Skeletal muscle satellite cell (primary cell): Measurements from ENCODE around the gene APBB3. TPM values are rescaled to one million over a fixed set of nuclear protein-coding genes. Genes with fewer than 3 reads are reported as not detected.
"Not testable (repeated sequence)": the region's sequence is repeated elsewhere in the genome, so short reads cannot be mapped to it uniquely, and the experiment has no call there.

Experiments used
- H3K27me3 ChIP-seq: 2 replicates; pipeline ENCODE4 v1.7.0; 2013; ENCODE audit warnings: low read length; ENCODE audit not compliant: control insufficient read depth, insufficient read depth
- H3K36me3 ChIP-seq: 2 replicates; pipeline ENCODE4 v1.7.0; 2013; ENCODE audit warnings: mild to moderate bottlenecking, control low read depth, low read length; ENCODE audit not compliant: insufficient read depth
- H3K4me1 ChIP-seq: 2 replicates; pipeline ENCODE4 v1.7.0; 2013; ENCODE audit warnings: low read length; ENCODE audit not compliant: control insufficient read depth, insufficient read depth
- H3K4me2 ChIP-seq: 2 replicates; pipeline ENCODE4 v1.7.0; 2013; ENCODE audit warnings: mild to moderate bottlenecking, low read length
- H3K4me3 ChIP-seq: 2 replicates; pipeline ENCODE4 v1.7.0; 2013; ENCODE audit warnings: low read length
- H3K9ac ChIP-seq: 2 replicates; pipeline ENCODE4 v1.7.0; 2013; ENCODE audit warnings: mild to moderate bottlenecking, low read depth, low read length, moderate library complexity
- H3K9me3 ChIP-seq: replicated peaks from 2 replicates; pipeline ENCODE4 v1.7.0; 2013; ENCODE audit warnings: mild to moderate bottlenecking, control low read depth, low read length
- total RNA-seq: library from RNA; depleted of rRNA; stranded (reverse); fragments of >200 nt; gene quantifications from 2 replicates; pipeline ENCODE4 v1.2.3, GENCODE V29; 2012; rRNA removed

Gene APBB3, protein sequence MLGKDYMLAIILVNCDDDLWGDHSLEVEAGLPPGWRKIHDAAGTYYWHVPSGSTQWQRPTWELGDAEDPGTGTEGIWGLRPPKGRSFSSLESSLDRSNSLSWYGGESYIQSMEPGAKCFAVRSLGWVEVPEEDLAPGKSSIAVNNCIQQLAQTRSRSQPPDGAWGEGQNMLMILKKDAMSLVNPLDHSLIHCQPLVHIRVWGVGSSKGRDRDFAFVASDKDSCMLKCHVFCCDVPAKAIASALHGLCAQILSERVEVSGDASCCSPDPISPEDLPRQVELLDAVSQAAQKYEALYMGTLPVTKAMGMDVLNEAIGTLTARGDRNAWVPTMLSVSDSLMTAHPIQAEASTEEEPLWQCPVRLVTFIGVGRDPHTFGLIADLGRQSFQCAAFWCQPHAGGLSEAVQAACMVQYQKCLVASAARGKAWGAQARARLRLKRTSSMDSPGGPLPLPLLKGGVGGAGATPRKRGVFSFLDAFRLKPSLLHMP
- total RNA-seq: 9.9 and 16.4 TPM in 2 replicates

- H3K9me3 ChIP-seq: no peaks in the 10 kb centered on the region
- peaks cover 28% of the 10 kb centered on the region for H3K36me3 ChIP-seq
- H3K27me3 ChIP-seq: no peaks in the 10 kb centered on the region
- peak within 1 kb of the TSS; percentile 94 for H3K4me3 ChIP-seq
- peaks cover 18% of the 10 kb centered on the region for H3K4me1 ChIP-seq
- H3K4me2 ChIP-seq: peak within 1 kb of the TSS; percentile 88
- H3K9ac ChIP-seq: peak within 1 kb of the TSS; percentile 95
Measured at GRCh38 chr5:140564196-140565023, at the start of gene APBB3, which contains the start of gene SLC35A4. TSS of gene APBB3 (minus strand) at chr5:140564598. CDS start at chr5:140564245, 353 bp downstream. TSS of gene SLC35A4 (plus strand) at chr5:140564828. CDS start at chr5:140567170, 2,342 bp downstream.

- Histone ChIP-seq H3K4me1 (peaks cover 15% of the 10 kb centered on the region), H3K4me2 (no peak overlapping the region), H3K36me3 (no peaks in the 10 kb centered on the region), H3K4me3 (no peak overlapping the region), H3K9ac (no peak overlapping the region), H3K27me3 (no peaks in the 10 kb centered on the region), H3K9me3 (no peaks in the 10 kb centered on the region)
Measured at GRCh38 chr5:140611020-140611521, 46.7 kb upstream of the APBB3 start.

DNA sequence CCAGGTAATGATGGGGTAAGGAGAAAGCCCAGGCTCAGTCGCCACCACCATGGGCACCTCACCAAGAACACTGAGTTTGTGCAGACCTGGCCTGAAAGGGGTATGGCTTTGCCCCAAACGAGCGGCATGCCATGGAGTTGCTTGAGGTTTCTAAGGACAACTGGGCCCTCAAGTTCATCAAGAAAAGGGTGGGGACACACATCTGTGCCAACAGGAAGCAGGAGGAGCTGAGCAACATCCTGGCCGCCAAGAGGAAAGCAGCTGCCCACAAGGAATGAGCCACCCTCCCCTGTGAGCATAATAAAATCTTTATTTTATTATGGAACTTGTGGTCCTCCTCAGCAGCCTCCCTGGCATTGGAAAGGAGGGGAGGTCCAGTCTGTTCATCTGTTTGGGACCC is 44.7 kb upstream of the APBB3 start:
- no peaks in the 10 kb centered on the region for H3K36me3 ChIP-seq
- peaks cover 15% of the 10 kb centered on the region for H3K4me1 ChIP-seq
- peak overlapping the region; percentile 38 for H3K4me2 ChIP-seq
- H3K4me3 ChIP-seq: no peak overlapping the region
- H3K9ac ChIP-seq: no peak overlapping the region
- H3K27me3 ChIP-seq: no peaks in the 10 kb centered on the region
- H3K9me3 ChIP-seq: no peaks in the 10 kb centered on the region

DNA sequence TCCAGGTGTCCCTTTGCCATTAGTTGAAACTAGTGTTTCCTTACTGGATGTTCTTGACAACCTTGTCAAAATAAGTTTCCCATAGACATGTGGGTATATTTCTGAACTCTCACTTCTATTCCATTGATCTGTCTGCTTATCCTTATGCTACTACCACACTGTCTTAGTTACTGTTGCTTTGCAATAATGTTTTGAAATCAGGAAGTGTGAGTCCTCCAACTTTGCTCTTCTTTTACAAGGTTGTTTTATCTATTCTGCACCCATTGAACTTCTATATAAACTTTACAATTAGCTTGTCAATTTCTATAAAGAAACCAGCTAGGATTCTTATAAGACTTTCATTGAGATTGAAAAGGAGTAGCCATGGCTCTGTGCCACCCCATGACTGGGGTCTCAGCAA is 44.3 kb upstream of the APBB3 start:
- Histone ChIP-seq H3K4me2 (peak overlapping the region; percentile 38), H3K9ac (no peak overlapping the region), H3K4me1 (peaks cover 15% of the 10 kb centered on the region), H3K36me3 (no peaks in the 10 kb centered on the region), H3K9me3 (no peaks in the 10 kb centered on the region), H3K27me3 (no peaks in the 10 kb centered on the region), H3K4me3 (no peak overlapping the region)

- Histone ChIP-seq H3K27me3 (no peaks in the 10 kb centered on the region), H3K4me2 (no peak overlapping the region), H3K36me3 (no peaks in the 10 kb centered on the region), H3K9me3 (no peaks in the 10 kb centered on the region), H3K4me3 (no peak overlapping the region), H3K9ac (no peak overlapping the region), H3K4me1 (peaks cover 18% of the 10 kb centered on the region)
Measured at GRCh38 chr5:140607031-140607430, 42.6 kb upstream of the APBB3 start.

DNA sequence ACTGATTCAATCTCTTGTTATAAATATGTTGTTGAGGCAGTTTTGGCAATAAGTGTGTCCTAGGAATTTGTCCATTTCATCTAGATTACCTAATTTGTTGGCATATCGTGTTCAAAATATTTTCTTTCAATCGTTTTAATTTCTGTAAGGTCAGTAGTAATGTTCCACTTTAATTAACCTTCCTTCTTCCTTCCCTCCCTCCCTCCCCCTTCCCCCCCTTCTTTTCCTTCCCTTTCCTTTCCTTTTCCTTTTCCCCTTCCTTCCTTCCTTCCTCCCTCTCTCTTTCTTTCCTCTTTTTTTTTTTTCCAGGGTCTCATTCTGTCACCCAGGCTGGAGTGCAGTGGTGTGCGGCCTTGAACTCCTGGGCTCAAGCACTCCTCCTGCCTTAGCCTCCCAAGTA is 41.5 kb upstream of the APBB3 start:
- no peak overlapping the region for H3K4me3 ChIP-seq
- H3K9me3 ChIP-seq: no peaks in the 10 kb centered on the region
- H3K9ac ChIP-seq: no peak overlapping the region
- peaks cover 13% of the 10 kb centered on the region for H3K4me1 ChIP-seq
- H3K4me2 ChIP-seq: no peak overlapping the region
- no peaks in the 10 kb centered on the region for H3K36me3 ChIP-seq
- H3K27me3 ChIP-seq: no peaks in the 10 kb centered on the region

DNA sequence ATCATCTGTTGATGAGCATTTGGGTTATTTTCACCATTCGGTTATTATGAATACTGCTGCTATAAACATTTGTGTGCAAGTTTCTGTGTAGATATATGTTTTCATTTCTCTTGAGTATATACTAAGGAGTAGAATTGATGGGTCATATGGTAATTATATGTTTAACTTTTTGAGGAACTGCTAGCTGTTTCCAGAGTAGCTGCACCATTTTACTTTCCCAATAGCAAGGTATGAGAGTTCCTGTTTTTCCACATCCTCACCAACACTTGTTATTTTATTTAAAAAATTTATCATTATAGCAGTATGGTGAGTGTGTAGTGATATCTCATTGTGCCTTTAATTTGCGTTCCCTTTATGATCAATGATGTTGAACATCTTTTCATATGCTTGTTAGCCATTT is 39.3 kb upstream of the APBB3 start:
- Histone ChIP-seq H3K4me2 (no peak overlapping the region), H3K27me3 (peaks cover 3% of the 10 kb centered on the region), H3K9ac (no peak overlapping the region), H3K4me3 (no peak overlapping the region), H3K36me3 (no peaks in the 10 kb centered on the region), H3K4me1 (peaks cover 3% of the 10 kb centered on the region), H3K9me3 (no peaks in the 10 kb centered on the region)

- H3K4me3 ChIP-seq, H3K4me2 ChIP-seq, H3K9me3 ChIP-seq, H3K36me3 ChIP-seq, H3K9ac ChIP-seq, H3K4me1 ChIP-seq, H3K27me3 ChIP-seq: not testable (repeated sequence)
Measured at GRCh38 chr5:140603446-140603698, 39.0 kb upstream of the APBB3 start.

DNA sequence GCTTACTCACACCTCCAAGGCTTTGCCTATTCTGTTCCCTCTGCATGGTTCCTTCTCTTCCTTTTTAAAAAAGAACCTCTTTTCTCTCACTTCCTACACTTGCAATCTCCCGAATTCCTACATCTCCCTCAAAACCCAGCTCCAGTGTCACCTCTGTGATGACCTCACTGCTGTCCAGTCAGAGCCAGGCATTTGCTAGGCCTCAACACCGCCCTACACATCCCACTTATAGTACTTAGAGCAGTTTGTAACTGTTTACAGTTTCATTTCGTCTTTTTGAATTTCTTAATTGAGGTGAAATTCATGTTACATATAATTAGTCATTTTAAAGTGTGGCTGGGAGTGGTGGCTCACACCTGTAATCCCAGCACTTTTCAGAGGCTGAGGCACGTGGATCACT is 37.7 kb upstream of the APBB3 start:
- H3K4me2 ChIP-seq: no peak overlapping the region
- peaks cover 3% of the 10 kb centered on the region for H3K4me1 ChIP-seq
- H3K4me3 ChIP-seq: no peak overlapping the region
- H3K9ac ChIP-seq: no peak overlapping the region
- no peaks in the 10 kb centered on the region for H3K36me3 ChIP-seq
- peaks cover 10% of the 10 kb centered on the region for H3K27me3 ChIP-seq
- H3K9me3 ChIP-seq: no peaks in the 10 kb centered on the region

GRCh38 chr5:140600096-140600495 is 35.7 kb upstream of the APBB3 start:
- H3K9me3 ChIP-seq: no peaks in the 10 kb centered on the region

DNA sequence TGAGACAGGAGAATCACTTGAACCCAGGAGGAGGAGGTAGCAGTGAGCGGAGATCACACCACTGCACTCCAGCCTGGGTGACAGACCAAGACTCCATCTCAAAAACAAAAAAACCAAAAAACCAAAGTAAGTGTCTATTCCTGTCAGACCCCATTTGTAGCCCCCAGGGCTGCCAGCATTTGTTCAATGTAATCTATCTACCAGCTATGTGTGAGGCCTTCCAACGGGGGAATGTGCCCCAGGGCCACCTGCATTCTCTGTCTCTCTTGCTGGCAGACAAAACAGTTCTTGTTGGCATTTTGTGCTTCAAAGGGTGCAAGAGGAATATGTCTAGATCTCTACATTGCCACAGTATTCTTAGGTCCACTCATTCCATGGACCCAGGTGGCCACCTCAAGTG is 34.4 kb upstream of the APBB3 start:
- H3K4me1 ChIP-seq: peaks cover 3% of the 10 kb centered on the region

More at GRCh38 chr5:140600096-140600495, 35.7 kb upstream of the APBB3 start:
- Histone ChIP-seq H3K4me1 (peaks cover 3% of the 10 kb centered on the region), H3K9ac (no peak overlapping the region), H3K27me3 (peaks cover 22% of the 10 kb centered on the region), H3K36me3 (no peaks in the 10 kb centered on the region), H3K4me2 (no peak overlapping the region), H3K4me3 (no peak overlapping the region)

More for the DNA sequence above, 34.4 kb upstream of the APBB3 start:
- H3K9me3 ChIP-seq: no peaks in the 10 kb centered on the region
- H3K9ac ChIP-seq: no peak overlapping the region
- peaks cover 22% of the 10 kb centered on the region for H3K27me3 ChIP-seq
- no peak overlapping the region for H3K4me3 ChIP-seq
- H3K4me2 ChIP-seq: no peak overlapping the region
- H3K36me3 ChIP-seq: no peaks in the 10 kb centered on the region
